NCI-H2196 (cell line): ENCODE measurements around the gene YPEL5.

Source experiments
- DNase-seq: peaks from one replicate; lab custom pipeline; 2025; ENCODE audit not compliant: unreplicated experiment; lab: John Stamatoyannopoulos, UW

YPEL5 gene

DNA sequence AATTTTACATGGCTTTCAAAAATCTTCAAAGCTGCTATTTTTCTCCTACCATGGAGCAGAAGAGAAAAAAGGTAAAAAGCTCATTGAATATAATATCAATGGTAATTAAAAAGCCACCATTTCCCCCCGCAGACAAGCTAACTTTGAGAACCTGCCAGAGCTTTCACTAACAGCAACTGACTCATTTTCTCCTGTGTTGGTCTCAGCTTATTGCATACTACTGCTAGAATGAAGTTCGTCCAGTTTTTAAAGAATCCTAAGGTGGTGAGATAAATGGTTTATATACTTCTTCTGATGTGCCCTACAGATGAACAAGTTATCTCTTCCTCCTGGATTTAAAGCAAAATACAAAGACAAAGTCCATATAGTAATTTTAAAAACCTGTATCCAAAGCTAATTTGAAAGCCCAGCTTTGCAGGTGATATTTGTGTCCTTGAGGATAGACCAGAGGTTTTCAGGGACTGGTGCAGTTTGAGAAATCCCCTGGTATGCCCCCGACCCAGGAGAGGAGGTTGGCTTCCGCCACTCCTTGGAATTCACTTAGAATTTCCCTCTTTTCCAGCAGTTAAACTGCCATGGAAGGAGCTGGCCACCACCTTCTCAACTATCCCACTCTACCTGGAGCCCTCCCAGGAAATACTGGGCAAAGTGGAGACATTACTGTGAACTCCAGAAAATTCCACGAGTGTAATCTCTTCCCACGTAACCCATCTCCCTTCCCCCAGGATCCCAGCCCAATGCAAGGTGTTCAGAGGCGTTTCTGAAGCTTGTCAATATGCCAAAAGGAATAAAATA lies 17.5 kb downstream of the YPEL5 start:
- no peak for DNase-seq

DNA sequence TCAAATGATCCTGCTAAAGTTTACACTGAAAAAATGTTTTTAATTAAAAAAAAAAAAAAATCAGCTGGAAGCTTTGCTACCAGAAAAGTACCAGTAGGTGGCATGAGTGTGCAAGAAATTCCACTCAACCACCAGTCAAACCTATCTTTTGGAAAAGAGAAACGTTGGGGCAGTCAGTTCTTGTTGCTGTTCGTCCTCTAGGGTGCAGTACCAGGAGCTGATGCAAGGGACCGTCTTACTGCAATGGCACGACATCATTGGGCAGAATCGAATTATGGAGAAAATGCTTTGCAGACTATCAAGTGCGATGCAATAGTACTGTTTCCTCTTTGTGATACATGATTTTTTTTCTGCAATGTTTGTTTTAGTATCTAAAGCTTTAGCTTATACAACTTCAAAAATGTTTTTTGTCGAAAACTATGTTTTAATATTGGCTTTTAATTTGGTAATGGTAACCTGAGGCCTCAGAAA lies 18.3 kb downstream of the YPEL5 start:
- DNase-seq, result peak; percentile 72

DNA sequence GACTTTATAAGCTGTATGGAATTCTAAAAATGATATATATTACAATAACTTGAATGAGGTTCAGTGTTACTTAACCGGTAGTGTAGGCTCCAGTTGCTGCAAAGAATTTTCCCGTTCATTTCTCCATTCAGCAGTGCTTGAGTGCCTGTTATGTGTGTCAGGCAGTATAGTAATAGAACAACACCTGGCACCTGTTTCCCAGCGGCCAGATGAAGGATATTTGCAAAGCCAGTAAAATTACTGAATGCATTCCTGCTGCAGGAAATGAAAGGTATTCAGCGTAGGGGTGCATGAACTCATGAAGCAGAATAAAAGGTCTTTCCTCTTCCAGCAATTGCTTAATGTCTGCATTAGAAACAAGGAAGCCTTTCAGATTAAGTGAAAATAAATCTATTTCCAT lies 18.8 kb downstream of the YPEL5 start:
- DNase-seq, result no peak

DNA sequence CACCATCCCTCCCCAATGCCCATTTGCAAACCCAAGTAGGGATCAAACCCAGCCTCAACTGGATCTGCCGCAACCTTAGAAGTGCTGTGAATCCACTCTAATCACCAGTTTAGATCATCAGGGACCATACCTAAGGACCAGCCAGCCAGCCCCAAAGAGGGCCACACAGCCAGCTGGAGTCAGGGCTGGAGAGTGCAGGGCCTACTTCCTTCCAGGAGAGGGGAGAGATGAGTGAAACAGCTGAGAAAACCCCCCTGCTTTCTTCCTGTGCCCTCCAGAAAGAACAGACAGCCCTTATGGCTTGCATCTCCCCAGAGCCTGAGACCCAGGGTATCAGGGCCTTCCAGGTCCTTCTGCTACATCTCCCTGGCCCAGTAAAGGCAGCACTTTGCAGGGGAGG lies 25.8 kb downstream of the YPEL5 start:
- DNase-seq, result no peak

DNA sequence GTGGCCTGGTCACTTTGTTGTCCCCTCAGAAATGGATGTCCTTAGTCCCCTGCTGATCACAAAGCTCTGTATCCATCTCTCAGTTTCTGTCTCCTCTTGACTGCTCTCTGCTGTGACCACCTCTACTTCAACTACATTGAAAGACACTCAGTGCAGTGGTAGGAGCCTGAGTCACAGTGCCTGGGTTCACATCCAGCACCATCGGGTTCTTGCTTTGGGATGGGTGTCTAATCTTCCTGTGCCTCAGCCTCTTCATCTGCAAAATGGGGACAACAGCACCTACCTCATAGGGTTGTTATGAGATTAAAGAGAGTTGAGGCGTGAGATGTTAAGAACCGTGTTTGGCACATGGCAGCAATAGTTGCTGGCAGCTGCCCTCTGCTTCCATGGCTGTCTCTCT lies 30.6 kb downstream of the YPEL5 start:
- DNase-seq, result no peak

DNA sequence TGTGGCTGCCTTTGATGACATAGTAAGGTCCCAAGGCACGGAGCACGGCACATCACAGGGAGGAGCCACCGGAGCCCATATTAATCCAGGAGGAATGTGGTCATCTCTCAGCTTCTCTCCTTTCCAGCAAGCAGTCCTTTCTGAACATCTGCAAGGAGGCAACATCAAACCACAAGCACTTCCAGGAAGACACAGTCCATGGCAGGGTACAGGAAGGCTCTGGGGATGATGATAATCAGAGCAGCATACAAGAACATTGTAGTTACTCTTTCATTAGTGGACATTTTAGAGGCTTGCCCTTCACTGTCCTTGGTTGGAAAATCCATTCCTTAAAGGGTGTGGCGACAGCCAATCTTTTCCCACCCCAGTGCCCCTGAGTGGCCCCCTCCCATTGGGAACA lies 31.1 kb downstream of the YPEL5 start:
- no peak for DNase-seq

DNA sequence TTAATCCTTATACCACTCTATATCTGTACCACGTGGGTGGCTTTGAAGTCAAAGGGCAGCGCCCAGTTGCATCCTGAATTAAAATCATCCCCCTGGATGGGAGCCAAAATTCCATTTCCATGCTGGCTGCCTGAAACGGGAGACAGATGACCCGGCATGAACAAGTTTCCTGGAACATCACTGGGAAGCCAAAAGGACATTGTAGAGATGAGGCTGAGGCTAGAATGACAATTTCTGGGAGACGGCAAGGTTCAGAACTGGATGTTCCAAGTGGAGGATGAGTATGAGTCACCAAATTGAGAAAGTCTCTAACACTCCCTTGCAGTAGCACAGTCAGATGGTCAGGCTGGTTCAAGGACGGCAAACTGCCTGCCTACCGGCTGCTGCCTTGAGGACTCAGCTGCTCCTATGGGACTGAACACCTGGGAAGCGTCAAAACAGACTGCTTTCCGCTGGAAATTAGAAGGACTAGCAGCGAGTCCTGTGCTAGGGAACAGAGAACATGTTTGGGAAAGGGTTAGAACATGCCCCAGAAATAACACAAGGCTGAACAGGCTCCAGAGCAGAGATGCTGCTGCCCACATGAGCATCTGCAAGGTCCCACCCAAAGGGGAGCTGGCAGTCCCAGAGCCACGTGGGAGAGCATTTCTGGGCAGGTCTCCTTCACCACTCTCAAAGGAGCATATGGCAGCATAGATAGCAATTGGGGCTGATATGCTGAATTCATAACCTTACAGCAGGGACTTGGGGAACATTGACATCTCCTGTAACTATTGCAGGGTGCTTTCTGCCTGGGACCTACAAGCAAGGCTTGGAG lies 32.0 kb downstream of the YPEL5 start:
- no peak for DNase-seq

DNA sequence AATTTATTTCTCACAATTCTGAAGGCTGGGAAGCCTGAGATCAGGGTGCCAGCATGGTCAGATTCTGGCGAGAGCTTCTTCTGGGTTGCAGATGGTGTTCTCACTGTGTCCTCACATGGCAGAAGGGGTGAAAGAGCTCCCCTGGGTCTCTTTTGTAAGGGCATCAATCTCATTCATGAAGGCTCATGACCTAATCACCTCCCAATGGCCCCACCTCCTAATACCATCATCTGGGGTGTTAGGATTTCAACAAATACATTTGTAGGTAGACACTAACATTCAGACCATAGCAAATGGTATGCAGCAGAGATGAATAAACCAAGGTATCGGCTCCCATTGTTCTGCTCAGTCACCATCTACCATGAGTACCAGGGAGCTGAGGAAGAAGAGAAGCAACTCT lies 32.7 kb downstream of the YPEL5 start:
- DNase-seq, result no peak

DNA sequence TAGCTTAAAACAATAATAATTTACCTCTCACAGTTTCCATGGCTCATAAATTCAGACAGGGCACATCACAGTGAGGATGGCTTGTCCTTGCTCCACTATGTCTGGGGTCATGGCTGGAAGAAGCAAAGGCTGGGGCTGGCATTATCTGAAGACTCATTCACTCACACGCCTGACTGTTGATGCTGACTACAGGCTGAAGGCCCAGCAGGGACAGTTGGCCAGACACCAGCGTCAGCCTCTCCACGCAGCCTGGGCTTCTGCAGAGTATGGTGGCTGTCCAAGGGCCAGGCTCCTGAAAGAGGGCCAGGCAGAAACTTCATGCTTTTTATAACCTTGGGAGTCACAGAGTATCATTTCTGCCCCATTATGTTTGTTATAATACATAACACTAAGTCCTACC lies 33.4 kb downstream of the YPEL5 start:
- DNase-seq, result no peak

DNA sequence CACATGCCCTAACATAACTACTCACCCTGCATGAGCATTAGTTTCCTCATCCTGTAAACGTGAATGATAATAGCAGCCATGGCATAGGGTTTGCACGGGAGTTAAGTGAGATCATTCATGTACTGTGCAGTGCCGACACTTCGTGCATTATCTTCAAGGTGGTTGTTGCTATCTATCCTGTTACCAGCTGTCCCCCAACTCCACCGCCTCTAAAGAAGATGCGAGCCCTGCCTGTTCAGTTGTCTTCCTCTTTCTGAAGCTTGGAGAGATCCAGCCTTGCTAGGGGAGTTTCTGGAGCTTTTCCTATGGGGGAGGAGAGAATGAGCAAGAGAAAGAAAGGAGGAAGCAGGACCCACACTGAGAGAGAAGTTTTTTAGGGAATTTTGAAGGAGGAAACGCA lies 34.4 kb downstream of the YPEL5 start:
- DNase-seq, result no peak

DNA sequence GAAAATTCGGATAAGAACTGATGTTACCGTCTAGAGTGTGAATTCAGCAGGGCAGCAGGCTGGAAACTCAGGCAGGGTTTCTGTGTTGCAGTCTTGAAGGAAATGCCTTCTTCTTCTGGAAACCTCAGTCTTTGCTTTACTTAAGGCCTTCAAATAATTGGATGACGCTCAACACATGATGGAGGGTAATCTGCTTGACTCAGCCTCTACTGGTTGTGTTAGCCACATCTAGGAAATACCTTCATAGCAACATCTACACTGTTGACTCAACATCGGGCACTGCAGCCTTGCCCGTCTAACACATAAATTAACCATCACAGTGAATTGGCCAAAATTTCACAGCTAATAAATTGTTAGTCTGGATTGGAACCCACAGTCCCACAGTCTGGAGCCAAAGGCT lies 37.2 kb downstream of the YPEL5 start:
- DNase-seq, result no peak

DNA sequence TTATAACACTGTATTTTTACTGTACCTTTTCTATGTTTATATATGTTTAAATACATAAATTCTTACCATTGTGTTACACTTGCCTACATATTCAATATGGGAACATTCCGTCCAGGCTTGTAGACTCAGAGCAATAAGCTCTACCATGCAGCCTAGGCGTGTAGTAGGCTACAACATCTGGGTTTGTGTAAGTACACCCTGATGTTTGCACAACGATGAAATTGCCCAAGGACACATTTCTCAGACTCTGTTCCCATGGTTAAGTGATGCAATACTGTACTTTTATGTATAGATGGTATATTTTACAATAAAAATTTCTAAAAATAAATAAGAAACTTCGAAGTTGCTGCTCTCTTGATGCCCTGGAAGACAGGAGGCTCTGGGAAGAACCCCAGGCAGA lies 38.4 kb downstream of the YPEL5 start:
- DNase-seq, result no peak

DNA sequence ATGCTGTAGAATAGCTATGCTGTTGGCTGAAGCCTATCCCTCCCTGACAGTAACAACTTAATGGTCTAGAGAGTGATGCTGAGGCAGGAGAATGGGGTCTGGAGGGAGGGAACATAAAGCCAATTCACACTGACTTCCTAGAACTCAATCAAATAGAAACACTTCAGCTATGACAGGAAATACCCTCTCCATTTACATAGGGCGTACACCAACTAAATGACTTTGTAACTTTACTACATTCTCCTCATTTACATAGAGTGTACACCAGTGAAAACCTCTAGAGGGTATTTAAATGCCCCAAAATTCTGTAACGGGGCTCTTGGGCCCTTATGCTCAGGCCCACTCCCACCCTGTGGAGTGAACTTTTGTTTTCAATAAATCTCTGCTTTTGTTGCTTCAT lies 41.5 kb downstream of the YPEL5 start:
- no peak for DNase-seq

DNA sequence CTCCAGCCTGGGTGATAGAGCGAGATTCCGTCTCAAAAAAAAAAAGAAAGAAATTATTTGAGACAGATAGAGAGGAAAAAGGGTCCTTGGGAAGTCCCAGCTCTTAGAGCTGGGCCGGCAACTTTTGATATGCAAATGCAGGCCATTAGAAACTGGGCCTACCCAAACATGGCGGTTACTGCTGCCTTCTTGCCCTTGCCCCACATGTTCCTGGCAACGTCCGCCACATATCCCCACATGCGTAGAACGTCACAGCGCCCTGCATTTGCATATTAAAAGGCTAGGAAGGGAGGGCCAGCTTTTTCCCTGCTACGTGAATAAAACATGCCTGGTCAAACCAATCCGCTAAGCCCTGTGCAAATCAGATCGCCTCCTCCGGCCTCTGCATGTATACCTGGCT lies 43.8 kb downstream of the YPEL5 start:
- no peak for DNase-seq

DNA sequence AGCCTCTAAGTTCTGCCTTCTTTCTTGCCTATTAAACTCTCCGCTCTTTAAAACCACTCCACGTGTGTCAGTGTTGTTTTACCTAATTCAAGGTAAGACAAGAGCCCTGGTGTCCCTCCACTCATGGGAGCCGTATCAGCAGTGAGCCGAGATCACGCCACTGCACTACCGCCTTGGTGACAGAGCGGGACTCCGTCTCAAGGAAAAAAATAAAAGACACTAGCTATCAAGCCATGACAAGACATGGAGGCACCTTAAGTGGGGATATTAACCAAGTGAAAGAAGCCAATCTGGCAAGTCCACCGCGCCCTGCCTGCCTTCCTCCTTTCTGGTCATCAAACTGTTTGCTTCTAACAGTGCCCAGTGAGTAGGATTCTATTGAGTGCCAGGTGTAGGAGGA lies 44.3 kb downstream of the YPEL5 start:
- no peak for DNase-seq

DNA sequence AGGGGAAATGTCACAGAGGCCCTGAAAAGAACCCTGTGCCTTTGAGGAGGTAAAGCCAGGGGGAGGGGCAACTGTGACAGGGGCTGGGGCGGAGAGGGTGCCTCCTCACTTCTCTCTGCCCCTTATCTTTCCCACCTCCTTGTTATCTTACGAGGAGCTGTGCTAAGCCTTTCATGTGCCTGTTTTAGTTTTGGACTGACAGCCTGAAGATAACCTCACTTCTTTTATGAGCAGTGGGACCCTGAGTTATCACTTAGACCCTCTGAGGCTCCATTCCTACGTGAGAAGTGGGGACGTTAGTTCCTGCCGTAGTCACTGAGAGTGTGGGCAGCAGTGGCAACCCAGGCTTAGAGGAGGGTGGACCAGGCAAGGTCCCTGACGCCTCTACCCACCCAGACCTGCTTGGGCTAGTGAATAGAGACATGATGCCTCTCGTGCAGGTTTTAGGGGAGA lies 45.0 kb downstream of the YPEL5 start:
- DNase-seq, result no peak

DNA sequence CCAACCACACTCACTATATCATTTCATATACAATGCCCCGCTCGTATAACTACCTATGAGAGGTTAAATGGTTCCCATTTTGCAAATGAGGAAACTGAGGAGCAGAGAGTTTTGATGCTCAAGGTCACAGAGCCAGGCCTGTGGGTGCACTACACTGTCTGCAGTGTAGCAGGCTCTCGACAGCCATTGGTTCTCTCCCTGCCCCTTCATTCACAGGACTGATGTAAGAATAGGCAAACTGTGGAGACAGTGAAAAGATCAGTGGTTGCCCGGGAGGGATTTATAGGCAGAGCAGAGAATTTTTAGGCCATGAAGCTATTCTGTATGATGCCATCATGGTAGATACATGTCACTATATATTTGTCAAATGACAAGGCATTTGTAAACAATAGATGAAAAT lies 45.5 kb downstream of the YPEL5 start:
- no peak for DNase-seq

DNA sequence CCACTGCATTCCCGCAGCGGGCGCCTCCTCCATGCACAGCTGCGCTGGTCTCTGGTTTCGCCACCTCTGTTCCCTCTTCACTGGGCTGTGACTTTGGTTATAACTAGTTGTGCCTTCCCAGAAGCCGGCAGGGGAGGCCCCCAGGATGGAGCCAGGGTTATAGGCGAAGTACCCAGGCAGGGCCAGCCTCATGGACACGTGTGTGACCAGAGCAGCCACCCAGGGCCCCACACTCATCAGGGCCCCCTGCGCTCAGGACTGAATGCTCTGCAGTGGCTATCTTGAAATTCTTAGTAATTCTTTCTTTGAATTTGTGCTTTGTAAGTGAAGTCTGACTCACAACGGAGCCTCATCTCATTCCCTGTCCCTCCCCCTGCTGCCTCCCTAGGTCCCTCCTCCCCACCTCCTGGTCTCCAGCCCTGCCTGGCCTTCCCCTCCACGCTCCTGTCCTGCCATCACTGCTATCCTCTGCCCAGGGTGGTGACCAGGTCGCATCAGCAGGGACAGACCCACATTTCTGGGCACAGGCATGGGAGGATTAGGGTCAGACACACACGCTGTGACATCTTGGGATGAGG lies 46.4 kb downstream of the YPEL5 start:
- DNase-seq, result no peak

DNA sequence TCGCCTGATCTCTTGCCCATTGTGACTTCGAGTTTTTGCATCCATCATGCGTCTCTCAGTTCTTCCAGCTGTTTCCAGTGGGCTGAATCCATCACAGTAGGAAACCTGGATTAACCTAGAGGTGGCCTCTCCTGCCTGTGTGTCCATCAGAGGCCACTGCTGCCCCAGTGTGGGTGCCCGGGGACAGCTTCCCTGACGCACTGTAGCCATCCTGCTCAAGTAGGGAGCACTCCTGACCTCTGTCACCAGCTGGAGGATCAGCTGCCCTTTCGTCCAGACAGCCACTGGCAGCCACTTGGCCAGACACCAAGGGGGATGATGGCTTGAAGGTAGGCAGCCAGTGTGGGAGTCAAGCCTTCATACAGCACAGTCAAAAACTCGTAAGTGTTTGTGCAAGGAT lies 47.6 kb downstream of the YPEL5 start:
- DNase-seq, result no peak

DNA sequence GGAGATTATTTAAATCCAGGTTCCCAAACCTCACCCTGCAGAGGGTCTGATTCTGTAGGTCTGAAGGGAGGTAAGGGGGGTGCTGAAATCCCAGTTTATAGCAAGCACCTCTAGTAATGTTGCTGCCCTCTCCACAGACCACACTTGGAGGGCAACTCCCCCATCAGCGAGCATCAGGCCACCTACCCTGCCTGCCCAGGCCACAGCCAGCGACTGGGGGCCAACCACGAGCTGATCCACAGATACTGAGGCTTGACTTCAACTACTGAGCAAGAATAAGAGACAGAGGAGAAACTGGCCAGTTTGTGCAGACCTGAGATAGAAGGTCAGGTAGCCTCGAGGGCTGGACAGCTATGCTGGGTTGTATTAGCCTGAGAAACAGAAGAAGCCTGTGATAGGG lies 48.2 kb downstream of the YPEL5 start:
- DNase-seq, result no peak

DNA sequence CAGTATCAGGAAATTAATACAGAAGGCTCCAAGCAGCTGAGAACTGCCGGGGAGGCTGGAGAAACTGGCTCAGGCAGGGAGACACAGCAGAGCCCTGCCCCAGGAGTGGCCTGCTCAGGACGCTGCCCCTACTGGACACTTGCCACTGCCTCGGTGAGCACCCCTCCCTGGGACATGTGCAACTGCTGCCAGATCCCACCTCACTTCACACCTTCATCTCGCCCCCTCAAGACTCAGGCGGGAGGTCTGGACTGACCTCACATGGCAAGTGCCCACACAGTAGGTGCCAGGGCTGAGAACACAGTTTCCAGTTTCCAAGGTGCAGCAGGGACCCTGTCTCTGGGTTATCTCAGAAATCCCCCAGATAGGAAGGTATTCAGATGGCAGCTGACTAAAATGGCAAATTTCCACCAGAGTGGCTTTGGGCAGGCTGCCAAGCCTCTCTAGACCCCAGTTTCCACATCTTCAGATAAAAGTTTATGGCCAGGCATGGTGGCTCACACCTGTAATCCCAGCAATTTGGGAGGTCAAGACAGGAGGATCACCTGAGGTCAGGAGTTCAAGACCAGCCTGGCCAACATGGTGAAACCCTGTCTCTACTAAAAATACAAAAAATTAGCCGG lies 50.9 kb downstream of the YPEL5 start:
- no peak for DNase-seq

DNA sequence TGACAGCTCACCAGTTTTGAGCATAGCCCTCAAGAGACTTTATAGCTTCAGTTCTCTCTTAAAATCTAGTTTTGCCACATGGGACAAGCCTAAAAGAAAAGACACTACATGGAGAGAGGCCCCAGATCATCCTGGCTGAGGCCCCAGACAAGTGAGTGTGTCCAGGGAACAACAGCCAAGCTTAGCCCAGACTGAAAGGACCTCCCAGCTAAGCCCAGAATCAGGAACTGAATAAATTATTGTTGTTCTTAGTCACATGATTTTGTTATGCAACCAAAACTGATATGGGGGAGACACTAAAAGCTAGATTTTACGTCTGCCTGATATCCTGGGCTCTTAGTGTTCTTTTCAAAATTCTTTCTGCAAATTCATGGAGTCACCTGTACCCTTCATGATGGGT lies 55.2 kb downstream of the YPEL5 start:
- no peak for DNase-seq
